Measurements from ENCODE around the gene HIRIP3. TPM values are rescaled to one million over a fixed set of nuclear protein-coding genes. Genes with fewer than 3 reads are reported as not detected.

The HIRIP3 gene
- polyA plus RNA-seq, 2 of the 4 experiments (the other 2 are of a cell fraction), result 11.5 to 16.7 TPM

DNA sequence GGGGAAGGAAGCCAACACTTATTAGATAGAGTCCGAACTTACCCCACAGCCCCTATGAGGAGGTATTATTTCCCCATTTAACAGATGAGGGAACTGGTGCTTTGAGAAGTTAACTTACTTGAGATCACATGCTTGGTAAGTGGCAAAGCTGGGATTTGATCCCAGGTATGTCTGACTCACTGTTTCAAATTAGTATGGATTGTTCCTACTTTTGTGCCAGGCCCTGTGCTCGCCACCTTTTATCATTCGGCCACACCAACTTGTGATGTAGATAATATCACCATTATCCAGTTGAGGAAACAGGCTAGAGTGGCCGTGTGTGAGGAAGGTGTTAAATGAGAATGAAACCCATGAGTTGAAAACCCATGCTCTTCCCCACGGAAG is 10.7 kb downstream of the HIRIP3 start:
- no peak for FAIRE-seq
- ATAC-seq, result no peak
- H3K27ac ChIP-seq, result no peak overlapping the region
- H3K4me3 ChIP-seq, result no peak overlapping the region
- no peaks in the 10 kb centered on the region for H3K4me1 ChIP-seq
- H3K9me3 ChIP-seq, result no peaks in the 10 kb centered on the region
- TF ChIP-seq SREBF2 (IDR thresholded peaks at IDR 0.05) (no peak), GATA3 (IDR thresholded peaks at IDR 0.05; ENCODE audit: borderline replicate concordance) (no peak), FOXS1 (CRISPR knock-in tag; IDR thresholded peaks at IDR 0.05) (no peak), POLR2AphosphoS2 (conservative IDR thresholded peaks at IDR 0.05; ENCODE audit: low read length) (no peak), CBX8 (IDR thresholded peaks at IDR 0.05) (no peak), BHLHE40 (IDR thresholded peaks at IDR 0.05; ENCODE audit: low read depth, low read length) (no peak), SMC3 (IDR thresholded peaks at IDR 0.05) (no peak)
- TF ChIP-seq, protein P1, sequence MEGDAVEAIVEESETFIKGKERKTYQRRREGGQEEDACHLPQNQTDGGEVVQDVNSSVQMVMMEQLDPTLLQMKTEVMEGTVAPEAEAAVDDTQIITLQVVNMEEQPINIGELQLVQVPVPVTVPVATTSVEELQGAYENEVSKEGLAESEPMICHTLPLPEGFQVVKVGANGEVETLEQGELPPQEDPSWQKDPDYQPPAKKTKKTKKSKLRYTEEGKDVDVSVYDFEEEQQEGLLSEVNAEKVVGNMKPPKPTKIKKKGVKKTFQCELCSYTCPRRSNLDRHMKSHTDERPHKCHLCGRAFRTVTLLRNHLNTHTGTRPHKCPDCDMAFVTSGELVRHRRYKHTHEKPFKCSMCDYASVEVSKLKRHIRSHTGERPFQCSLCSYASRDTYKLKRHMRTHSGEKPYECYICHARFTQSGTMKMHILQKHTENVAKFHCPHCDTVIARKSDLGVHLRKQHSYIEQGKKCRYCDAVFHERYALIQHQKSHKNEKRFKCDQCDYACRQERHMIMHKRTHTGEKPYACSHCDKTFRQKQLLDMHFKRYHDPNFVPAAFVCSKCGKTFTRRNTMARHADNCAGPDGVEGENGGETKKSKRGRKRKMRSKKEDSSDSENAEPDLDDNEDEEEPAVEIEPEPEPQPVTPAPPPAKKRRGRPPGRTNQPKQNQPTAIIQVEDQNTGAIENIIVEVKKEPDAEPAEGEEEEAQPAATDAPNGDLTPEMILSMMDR (IDR thresholded peaks at IDR 0.05), result no peak
- POLR2A ChIA-PET, result interaction anchor here (1.1 to 1.2 kb wide), 2 partner anchors 9 to 161 kb away, joined by 3 read pairs; no protein-coding TSS in a partner anchor
- H3K4me2 ChIP-seq, result no peak overlapping the region
- no peak for DNase-seq (ENCODE audit: low read depth in 1 of 2, low spot score in 1 of 2)
- CTCF ChIA-PET, result interaction anchor here (0.6 to 5.3 kb wide), 4 partner anchors 9 to 47 kb away, joined by 3 to 22 read pairs (median 4); partner anchors contain the start of gene C16orf92
- 90% methylated on average over 5 of the region's 5 CpGs for WGBS (ENCODE audit: missing lambda C conversion rate)

DNA sequence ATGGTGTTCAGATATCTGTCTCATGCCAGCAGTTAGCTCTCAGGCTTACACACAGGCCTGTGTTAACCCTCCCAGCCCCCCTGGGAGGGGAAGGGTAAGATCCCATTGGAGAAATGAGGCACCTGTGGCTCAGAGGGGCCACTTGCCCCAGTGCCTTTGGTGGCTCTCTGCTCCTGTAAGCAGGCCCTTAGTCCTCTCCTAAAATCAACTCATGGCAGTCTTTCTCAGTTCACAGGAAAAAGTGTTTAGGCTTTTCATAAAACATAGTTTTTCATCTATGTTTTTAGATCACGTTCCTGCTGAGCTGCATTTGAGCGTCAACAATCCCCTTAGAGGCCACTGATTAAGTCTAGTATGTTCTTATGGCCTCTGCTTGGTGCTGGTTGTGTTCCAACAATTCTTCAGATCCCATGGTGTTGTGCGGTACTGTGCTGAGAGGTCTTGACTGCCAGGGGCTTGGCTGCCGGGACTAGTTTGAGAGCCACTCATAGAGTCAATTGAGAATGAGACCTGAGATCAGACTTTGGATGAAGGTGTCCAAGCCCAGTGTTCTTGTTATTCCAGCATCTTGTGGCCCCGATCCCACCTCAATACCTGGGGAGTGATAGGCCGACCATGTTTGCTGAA is 11.2 kb downstream of the HIRIP3 start:
- 89% methylated on average over 6 of the region's 6 CpGs for WGBS (ENCODE audit: missing lambda C conversion rate)
- no peaks in the 10 kb centered on the region for H3K9me3 ChIP-seq
- no peaks in the 10 kb centered on the region for H3K4me1 ChIP-seq
- TF ChIP-seq, protein P2, sequence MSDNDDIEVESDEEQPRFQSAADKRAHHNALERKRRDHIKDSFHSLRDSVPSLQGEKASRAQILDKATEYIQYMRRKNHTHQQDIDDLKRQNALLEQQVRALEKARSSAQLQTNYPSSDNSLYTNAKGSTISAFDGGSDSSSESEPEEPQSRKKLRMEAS (IDR thresholded peaks at IDR 0.05), result no peak
- no peak for ATAC-seq
- FAIRE-seq, result no peak
- ChIA-PET CTCF (interaction anchor here (0.9 to 5.3 kb wide), 6 partner anchors 9 to 48 kb away, joined by 3 to 22 read pairs (median 4); partner anchors contain the start of gene TAOK2), POLR2A (no interaction called here)
- no peak overlapping the region for H3K27ac ChIP-seq
- H3K4me2 ChIP-seq, result no peak overlapping the region
- DNase-seq (ENCODE audit: low read depth in 1 of 2, low spot score in 1 of 2), result no peak
- H3K4me3 ChIP-seq, result no peak overlapping the region

DNA sequence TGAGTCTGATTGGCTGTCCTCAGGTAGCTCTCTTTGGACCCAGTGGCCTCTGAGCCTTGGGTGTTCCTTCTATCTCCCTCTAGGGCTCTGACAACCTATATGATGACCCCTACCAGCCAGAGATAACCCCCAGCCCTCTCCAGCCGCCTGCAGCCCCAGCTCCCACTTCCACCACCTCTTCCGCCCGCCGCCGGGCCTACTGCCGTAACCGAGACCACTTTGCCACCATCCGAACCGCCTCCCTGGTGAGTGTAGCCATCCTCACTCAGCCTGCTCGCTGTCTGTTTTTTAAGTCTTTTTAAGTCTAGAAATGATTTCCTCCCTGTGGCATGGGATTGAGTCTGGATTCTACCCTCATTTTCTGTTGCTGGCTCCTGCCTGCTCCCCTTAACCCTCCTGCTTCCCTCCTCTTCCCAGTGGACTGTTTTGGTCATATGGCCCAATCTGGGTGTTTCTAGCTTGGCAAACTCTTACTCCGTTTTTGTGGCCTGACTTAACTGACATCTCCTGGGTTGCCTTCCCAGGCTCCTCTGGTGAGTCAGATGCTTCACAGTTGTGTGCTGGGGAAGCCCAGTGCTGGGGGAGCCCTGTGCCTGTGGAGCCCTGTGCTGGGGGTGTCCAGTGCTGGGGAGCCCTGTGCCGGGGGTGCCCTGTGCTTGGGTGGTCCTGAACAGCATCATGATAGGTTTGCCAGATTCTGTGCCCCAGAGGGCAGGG is 11.8 kb downstream of the HIRIP3 start:
- no peak overlapping the region for H3K4me2 ChIP-seq
- POLR2A ChIA-PET, result no interaction called here
- 85% methylated on average over 12 of the region's 12 CpGs for WGBS (ENCODE audit: missing lambda C conversion rate)

More for the DNA sequence above, 11.8 kb downstream of the HIRIP3 start:
- TF ChIP-seq CBX2 (IDR thresholded peaks at IDR 0.05; ENCODE audit: borderline replicate concordance, low read depth) (no peak), CHD4 (IDR thresholded peaks at IDR 0.05; ENCODE audit: borderline replicate concordance) (no peak), JUNB (IDR thresholded peaks at IDR 0.05) (no peak), FOSL2 (IDR thresholded peaks at IDR 0.05) (no peak), FOSL2 (CRISPR knock-in tag; IDR thresholded peaks at IDR 0.05) (no peak), TFCP2L1 (CRISPR knock-in tag; IDR thresholded peaks at IDR 0.05) (no peak), FOXS1 (CRISPR knock-in tag; IDR thresholded peaks at IDR 0.05) (no peak)
- TF ChIP-seq, protein P3, sequence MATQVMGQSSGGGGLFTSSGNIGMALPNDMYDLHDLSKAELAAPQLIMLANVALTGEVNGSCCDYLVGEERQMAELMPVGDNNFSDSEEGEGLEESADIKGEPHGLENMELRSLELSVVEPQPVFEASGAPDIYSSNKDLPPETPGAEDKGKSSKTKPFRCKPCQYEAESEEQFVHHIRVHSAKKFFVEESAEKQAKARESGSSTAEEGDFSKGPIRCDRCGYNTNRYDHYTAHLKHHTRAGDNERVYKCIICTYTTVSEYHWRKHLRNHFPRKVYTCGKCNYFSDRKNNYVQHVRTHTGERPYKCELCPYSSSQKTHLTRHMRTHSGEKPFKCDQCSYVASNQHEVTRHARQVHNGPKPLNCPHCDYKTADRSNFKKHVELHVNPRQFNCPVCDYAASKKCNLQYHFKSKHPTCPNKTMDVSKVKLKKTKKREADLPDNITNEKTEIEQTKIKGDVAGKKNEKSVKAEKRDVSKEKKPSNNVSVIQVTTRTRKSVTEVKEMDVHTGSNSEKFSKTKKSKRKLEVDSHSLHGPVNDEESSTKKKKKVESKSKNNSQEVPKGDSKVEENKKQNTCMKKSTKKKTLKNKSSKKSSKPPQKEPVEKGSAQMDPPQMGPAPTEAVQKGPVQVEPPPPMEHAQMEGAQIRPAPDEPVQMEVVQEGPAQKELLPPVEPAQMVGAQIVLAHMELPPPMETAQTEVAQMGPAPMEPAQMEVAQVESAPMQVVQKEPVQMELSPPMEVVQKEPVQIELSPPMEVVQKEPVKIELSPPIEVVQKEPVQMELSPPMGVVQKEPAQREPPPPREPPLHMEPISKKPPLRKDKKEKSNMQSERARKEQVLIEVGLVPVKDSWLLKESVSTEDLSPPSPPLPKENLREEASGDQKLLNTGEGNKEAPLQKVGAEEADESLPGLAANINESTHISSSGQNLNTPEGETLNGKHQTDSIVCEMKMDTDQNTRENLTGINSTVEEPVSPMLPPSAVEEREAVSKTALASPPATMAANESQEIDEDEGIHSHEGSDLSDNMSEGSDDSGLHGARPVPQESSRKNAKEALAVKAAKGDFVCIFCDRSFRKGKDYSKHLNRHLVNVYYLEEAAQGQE (IDR thresholded peaks at IDR 0.05), result no peak
- TF ChIP-seq, protein P4, sequence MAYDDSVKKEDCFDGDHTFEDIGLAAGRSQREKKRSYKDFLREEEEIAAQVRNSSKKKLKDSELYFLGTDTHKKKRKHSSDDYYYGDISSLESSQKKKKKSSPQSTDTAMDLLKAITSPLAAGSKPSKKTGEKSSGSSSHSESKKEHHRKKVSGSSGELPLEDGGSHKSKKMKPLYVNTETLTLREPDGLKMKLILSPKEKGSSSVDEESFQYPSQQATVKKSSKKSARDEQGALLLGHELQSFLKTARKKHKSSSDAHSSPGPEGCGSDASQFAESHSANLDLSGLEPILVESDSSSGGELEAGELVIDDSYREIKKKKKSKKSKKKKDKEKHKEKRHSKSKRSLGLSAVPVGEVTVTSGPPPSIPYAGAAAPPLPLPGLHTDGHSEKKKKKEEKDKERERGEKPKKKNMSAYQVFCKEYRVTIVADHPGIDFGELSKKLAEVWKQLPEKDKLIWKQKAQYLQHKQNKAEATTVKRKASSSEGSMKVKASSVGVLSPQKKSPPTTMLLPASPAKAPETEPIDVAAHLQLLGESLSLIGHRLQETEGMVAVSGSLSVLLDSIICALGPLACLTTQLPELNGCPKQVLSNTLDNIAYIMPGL (CRISPR knock-in tag; IDR thresholded peaks at IDR 0.05; ENCODE audit: borderline replicate concordance), result no peak
- TF ChIP-seq, protein P5, sequence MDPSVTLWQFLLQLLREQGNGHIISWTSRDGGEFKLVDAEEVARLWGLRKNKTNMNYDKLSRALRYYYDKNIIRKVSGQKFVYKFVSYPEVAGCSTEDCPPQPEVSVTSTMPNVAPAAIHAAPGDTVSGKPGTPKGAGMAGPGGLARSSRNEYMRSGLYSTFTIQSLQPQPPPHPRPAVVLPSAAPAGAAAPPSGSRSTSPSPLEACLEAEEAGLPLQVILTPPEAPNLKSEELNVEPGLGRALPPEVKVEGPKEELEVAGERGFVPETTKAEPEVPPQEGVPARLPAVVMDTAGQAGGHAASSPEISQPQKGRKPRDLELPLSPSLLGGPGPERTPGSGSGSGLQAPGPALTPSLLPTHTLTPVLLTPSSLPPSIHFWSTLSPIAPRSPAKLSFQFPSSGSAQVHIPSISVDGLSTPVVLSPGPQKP (IDR thresholded peaks at IDR 0.05; ENCODE audit: low read depth, low read length), result no peak
- DNase-seq (ENCODE audit: low read depth in 1 of 2, low spot score in 1 of 2) (no peak), FAIRE-seq (no peak), ATAC-seq (no peak)
- CTCF ChIA-PET, result interaction anchor here (1.0 to 5.3 kb wide), 6 partner anchors 9 to 38 kb away, joined by 3 to 22 read pairs (median 4); partner anchors contain the start of gene TAOK2
- Histone ChIP-seq H3K9me3 (no peaks in the 10 kb centered on the region), H3K4me3 (no peak overlapping the region), H3K4me1 (no peaks in the 10 kb centered on the region), H3K27ac (no peak overlapping the region)
